SKM-1 treated with dmso at 0.1 percent for 144 hours (cell line): Measurements from ENCODE around the gene FBXW2.
"Not testable (repeated sequence)": the region's sequence is repeated elsewhere in the genome, so short reads cannot be mapped to it uniquely, and the experiment has no call there.

Experiments used
- DNase-seq: peaks from one replicate; lab custom pipeline; 2025; ENCODE audit not compliant: unreplicated experiment; lab: John Stamatoyannopoulos, UW

The FBXW2 gene

DNA sequence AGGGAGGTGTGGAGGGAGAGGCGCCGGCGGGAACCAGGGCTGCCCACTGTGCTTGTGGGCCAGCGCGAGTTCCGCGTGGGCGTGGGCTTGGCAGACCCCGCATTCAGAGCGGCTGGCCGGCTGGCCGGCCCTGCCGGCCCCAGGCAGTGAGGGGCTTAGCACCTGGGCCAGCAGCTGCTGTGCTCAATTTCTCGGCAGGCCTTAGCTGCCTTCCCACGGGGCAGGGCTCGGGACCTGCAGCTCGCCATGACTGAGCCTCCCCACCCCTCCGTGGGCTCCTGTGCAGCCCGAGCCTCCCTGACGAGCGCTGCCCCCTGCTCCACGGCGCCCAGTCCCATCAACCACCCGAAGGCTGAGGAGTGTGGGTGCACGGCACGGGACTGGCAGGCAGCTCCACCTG is 46.9 kb downstream of the FBXW2 start:
- not testable (repeated sequence) for DNase-seq

DNA sequence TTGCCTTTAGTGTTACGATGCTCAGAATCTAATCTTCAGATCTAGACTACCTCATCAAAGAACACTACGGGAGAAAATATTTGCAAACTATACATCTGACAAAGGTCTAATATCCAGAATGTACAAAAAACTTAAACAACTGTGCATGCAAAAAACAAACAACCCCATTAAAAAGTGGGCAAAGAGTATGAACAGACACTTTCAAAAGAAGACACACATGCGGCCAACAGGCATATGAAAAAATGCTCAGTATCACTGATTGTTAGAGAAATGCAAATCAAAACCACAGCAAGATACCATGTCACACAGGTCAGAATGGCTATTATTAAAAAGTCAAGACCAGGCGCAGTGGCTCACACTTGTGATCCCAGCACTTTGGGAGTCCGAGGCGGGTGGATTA is 47.9 kb downstream of the FBXW2 start:
- no peak for DNase-seq

DNA sequence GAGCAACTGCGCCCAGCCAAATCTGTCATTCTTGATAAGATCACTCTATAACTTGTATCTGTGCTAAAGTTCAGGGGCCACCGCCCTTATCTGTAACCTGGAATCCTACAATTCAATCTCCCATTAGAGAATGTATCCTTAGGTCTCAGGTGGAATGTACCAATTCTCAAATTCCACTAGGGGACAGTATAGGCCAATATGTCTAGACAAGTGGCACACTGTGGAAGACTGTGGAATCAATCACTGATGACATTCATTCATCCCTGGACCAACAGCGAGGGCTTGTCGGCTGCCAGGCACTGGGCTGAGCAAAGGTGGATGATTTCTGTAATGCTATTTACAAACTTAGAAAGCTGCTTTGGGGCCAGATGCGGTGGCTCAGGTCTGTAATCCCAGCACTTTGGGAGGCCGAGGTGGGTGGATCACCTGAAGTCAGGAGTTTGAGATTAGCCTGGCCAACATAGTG is 50.2 kb downstream of the FBXW2 start:
- DNase-seq = peak; percentile 39

DNA sequence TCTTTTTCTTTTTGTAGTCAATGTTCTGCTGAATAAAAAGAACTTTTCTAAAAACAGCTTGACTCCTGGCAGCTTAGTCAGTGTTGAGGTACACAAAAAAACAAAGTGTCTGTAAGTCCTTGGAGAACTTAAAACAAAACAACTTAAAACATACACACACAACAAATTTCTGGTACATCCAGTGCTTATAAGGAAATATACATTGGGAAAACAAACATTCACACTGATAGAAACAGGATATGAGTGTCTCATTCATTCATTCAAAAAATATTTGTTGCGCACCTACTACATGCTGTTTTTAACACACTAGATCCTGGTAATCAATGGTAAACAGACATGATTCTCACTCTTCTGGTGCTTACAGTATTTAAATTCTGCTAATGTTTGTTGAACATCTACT is 51.5 kb downstream of the FBXW2 start:
- DNase-seq = no peak

DNA sequence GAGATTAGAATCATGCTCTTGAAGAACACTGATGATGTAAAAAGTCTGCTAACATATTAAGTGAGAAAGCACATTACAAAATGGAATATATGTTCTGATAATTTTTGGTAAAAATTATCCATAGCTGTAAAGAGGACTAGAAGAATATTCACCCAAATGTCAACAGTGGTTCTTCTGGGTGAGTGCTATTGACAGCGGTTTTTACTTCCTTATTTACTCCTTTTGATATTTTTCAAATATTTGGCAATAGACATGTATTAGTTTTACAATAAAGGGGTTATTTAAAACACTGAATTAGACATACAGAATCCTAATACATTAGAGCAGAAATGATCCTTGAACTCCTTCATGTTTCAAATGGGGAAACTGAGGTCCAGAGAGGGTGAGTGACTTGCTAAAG is 52.0 kb downstream of the FBXW2 start:
- DNase-seq = no peak

DNA sequence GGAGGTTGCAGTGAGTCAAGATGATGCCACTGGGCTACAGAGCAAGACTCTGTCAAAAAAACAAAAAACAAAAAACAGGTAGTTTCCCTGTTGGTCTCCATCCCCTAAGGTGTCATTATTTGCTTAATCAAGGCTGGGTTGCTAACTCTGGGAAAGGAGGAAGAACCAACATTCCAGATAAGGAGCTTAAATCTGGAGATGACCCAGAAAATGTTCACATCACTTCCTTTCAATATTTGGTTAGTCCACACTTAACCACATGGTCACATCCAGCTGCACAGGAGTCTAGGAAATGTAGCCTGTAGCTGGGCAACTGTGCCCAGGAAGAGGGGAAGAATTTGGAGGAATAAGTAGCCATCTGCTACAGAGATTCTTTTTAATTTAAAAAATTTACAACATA is 53.1 kb downstream of the FBXW2 start:
- DNase-seq = no peak

DNA sequence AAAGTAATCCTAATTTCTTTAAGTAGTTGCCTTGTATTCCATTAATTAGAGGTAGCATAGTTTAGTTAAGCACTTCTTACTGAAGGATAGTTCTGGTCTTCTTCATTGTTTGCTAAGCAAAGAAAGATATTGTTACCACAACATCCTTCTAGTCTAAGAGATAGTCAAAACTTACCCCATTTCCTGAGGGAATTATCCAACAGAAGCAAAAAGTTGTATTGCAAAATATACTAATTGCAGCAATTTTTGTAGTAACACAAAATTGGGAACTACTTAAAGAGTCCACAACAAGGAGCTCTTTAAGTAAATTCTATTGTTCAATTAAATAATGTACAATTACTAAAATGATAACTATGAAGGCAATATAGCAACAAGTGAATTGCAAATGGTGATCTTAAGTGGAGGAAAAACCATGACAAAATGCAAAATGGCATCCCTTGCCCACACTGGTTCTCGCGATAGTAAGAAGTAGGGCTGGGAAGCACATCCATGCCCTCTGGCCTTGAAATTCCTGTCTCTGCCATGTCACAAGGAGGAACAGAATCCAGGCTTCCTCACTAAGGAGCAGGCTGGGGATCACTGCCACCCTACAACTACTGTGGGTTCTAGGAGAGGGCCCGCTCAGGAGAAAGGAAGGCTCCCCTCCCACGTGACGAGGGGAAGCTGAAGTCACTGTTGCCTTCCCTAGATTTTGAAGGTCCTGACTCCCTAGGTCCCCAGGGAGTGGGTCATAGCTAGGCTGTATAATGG is 55.6 kb downstream of the FBXW2 start:
- peak; percentile 59 for DNase-seq

DNA sequence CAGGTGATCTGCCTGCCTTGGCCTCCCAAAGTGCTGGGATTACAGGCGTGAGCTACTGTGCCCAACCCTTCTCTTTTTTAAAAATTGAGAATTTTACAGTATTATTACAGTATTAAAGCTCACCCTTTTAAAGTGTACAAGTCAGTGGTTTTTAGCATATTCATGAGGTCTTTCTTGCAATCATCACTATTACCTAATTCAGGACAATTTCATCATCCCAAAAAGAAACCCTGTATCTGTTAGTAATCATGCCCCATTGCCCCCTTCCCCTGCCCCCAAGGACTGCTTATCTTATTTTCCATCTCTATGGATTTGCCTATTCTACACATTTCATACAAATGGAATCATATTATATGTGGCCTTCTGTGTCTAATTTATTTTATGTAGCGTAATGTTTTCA is 56.3 kb downstream of the FBXW2 start:
- DNase-seq = peak; percentile 26

DNA sequence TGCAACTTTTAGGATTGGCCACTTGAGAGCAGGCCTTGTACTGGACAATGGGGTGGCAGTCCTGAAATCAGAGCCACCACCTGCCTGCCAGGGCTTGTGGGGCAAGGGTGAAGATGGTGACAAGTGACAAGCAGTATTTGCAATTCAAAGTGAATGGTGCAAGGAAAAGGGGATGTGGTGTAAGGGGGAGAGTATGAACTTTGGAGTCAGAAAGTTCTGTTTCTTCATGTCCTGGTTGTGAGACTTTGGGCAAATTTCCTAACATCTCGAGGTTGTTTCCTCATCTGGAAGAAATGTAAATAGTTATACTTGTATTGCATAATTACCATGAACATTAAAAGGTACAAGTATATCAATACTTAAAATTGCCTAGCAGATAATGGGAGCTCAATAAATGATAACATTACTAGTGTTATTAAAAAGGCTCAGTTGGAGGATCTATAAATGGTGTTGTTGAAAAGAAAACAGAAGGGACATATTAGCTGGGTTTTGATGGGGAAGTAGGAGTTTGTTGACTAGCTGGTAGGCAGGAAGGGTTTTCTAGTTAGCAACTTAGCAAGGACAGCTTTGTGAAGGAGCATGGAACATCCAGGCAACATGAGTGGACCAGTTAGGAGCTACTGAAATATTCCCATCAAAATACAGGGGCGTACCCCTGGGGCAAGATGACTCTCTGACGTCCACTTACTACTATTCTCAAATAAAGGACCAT is 57.6 kb downstream of the FBXW2 start:
- DNase-seq = peak; percentile 100

DNA sequence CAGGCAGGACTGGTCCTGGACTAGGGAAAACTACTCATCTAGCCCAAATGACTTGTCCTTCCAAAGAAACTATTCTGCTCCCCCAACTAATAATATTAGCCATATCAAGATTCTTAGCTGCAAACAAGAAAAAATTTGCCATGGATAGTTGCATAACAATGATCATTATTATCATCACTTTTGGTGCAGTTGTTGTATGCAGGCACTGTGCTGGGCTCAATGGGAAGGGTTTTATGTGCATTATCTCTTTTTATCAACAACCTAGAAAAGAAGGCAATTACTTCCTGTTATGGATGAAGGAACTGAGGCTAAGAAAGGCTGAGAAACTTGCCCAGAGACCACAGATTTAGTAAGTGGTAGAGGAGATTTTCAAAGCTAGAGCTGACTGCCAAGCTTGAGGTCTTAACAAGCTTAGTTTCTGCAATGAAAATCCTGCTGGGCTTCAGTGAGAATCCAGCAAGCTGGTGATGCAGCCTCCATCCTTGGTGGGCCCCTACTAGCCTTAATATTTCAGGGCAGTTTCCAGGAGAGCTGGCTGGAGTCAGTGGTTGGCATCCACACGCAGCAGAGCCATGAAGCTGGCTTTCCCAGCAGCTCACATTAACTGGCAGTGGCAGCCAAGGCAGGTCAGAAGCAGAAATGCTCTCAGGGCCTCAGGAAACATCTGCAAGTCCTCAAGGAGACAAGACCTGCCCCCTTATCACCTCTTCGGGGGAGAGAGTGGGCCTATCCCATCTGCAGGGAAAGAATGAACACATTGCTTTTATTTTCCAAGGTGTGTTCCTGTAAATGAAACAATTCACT is 58.4 kb downstream of the FBXW2 start:
- DNase-seq = peak; percentile 66

DNA sequence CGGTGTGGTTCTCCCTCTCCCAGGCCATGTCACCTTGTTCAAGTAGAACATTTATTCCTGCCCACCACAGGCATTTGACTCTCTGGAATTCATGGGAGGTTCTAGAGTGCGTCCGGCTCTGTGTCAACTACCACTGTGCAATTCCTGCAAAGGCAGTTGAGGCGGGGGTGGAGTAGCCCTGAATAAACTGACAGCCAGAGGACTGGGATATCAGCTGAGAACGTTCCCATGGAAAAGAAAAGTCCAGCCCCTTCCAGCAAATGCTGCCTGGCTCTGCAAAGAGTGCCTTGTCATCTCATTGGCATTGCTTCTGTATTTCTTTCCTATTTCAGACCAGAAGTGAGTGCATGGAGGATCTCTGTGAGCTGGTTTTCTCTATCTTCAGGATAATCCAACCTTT is 60.0 kb downstream of the FBXW2 start:
- no peak for DNase-seq

DNA sequence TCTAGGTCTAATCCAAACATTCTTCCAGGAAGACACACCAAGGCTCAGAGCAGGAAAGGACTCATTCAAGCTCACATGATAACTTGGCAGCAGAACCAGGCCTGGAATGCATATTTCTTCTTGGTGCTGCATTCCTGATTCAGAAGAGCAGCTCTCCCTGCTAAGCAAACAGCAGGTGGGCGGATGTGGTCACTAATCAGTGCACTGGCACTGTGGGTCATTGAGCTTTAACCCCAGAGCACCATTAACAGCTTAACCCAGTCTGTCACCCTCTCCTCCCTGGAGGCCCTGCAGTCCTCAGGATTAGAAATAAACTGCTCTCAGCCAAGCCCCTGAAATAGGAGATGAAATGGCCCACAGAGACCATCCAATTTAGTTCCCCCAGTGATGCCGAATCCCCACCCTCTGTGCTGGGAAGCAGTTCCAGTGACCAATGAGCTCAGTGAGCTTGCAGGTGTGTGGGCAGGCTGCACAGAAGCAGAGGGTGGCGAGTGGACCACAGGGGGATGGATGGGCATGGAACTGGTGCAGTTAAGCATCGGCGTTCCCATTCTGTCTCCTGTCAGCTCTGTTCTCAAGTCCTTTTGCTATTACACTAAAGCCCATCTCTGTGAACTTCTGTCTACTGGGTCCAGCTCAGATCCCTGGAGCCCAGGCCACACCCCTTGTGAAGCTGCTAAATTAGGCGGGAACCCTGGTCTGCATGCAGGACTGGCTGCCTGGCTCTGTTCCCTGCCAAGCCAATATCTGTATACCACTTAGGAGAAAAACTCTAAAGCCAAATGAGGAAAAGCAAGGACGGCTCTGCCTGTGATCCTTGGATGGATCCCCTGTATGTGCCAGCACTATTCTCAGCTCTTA is 62.3 kb downstream of the FBXW2 start:
- no peak for DNase-seq

DNA sequence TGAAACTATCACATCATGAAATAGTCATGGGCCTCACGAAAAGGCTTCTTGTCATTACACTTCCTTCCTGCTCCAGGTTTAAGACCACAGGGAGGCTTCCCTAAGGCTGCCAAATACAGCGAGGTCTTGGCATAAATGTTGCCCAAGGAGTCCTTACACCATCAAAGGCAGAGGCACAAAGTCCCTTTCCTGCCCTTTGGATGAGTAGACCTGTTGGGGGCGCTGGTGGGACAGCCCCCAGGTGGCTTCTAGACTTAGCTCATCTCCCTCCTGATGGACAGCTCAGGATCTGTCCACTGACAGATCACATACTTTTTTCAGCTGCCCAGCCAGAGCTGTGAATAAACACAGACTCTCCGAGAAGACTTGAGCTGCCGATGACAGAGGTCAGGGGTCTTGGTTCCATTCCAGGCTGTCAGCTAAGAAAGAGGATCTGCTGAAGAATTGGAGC is 63.4 kb downstream of the FBXW2 start:
- DNase-seq = peak; percentile 69

DNA sequence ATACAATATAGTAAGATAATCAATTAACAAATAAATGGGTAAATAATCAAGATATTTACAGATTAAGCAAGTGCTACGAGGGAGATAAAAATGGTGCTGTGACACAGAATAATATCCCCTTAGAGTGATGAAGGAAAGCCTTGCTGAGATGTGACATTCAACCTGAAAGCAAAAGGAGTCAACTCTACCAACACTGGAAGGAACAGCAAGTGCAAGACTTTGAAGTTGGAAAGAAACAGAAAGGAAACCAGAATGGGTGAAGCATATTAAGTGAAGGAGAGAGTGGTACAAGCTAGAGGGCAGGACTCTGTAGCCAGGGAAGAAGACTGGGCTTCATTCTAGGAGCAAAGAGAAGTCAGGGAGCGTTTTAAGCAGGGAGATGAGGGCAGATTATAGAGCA is 66.7 kb downstream of the FBXW2 start:
- DNase-seq = no peak

DNA sequence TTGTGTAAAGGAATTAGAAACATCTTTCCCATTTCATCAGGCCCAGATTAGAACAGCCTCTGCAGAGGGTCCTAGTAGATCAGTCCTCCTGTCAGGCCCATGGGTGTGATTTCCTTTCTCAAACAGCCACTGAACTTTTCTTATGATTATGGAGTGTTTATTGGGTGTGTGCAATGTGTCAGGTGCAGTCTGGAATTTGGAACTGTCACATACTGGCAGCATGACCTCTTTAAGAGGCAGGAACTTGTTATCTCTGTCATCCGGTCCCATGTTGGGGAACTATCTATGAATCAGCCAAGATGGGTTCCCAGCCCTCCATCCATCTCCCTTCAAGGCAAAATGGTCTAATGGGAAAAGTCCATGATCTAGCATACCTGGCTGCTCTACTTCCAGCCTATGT is 67.3 kb downstream of the FBXW2 start:
- no peak for DNase-seq

DNA sequence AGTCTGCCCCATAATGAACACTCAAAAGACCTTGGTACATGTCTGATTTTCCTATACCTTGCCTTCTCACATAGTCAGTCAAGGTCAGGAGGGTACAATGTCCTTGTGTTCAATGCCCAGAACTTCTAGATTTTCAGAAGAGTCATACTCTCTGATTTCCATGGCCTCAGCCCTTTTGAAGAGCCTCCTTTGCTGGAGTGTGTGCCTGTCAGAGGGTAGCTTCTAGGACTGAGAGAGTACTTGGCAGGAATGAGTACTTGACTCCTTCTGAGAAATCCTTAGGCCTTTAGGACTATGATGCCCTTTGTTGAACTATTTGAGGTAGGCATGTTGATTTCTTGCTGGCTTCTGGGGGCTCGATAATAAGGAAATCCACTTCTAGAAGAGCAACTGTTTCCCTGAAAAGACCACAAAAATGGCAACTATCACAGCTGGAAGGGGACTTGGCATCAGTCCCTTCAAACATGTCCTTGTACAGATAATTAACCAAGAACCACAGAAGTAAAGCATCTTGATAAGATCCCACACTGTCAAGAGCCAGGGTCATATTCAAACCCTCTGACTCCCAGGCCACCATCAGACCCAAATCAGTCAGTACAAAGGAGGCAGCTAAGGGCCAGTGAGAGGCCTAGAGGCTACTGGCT is 68.3 kb downstream of the FBXW2 start:
- no peak for DNase-seq

DNA sequence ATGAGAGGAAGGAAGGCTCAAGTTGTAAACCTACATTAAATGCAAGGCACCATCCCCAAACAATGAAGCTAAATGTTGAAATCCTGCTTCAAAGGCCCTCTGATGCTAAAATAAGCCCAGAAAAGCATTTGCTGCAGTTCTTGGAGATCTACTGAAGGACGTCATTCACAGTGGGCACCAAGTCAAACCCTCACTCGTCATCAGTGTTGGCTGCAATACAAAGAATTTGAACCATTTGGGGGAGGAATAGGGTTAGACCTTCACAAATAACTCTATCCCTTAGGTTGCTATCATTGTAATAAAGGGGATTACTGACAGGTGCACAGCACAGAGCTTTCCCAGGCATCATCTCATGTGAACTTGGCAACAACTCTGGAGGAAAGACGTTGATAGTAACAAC is 69.7 kb downstream of the FBXW2 start:
- DNase-seq = no peak

DNA sequence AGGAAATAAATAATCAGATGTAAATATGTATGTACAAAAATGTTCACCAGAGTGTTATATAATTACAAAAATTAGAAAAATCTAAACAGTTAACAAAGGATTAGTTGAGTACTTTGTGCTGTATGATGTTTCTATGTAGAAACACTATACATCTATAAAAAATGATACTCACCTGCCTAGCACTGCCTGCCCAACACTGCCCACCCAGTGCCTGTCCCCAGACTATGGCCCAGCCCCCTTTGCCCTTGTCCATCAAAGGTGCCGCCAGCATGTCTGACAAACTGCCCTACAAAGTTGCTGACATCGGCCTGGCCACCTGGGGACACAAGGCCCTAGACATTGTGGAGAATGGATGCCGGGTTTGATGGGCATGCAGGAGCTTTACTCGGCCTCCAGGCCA is 72.8 kb downstream of the FBXW2 start:
- no peak for DNase-seq

DNA sequence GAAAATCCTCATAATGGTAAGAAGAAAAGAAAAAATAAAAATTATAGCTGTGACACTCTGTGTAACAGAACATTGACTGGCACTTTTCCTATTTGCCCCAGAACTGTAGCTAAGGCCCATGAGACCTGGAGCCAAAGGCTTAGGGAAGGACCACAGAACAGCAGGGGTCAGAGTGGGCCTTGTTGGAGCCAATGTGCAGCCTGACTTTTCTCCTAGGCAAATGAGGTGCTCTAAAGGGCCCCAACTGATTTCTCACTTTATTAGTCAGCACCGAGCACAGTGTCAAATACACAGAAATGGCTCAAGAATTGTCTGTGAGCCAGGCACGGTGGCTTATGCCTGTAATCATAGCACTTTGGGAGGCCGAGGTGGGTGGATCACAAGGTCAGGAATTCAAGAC is 74.9 kb downstream of the FBXW2 start:
- DNase-seq = no peak

DNA sequence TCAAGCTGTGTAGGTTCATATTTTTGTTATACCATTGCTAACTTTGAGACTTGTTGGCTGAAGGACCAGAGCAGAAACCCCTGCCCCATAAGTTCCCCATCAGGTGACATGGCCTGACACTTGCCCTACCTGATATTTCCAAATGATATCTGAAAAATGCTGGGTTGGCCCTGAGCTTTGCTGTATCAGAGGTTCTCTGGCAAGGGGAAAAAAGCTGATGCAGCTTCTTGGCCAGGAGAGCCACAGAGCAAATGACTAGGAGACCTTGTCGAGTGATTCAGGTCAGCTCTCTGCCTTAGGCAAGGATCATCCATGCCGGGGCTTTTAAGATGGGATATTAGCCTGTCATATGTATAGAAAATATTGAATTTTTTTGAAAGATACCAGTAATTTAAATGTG is 76.0 kb downstream of the FBXW2 start:
- DNase-seq = no peak
